ENCODE results near the gene SLC5A3. TPM values are rescaled to one million over a fixed set of nuclear protein-coding genes. Genes with fewer than 3 reads are reported as not detected.

Gene SLC5A3
- total and polyA plus RNA-seq, 2 of the 8 experiments (the other 6 are each of a cell fraction or from before 2014, with no cell fraction given): 4.0 to 19.4 TPM

DNA sequence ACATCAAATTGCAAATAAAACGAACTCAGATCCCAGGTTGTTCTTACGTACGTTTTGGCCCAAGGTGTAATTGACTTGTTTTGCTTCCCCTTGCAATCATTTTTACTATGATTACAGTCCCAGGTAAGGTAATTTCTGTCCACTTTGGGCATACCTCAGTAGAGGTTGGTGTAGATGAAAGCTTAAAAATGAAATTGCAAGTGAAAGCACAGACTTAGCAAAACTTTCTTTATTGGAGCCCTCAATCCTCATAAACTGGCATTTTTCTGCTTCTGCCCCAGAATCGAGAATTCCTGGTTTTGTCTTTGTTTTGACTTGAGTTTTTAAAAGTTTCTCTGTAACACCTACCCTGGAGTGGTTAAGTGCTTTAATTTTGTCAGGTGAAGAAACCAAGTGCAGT, 9.4 kb downstream of the SLC5A3 start:
- Histone ChIP-seq H2AK5ac (ENCODE audit: low read depth, low read length) (no peak overlapping the region), H2BK20ac (ENCODE audit: low read length) (no peak overlapping the region), H2BK12ac (ENCODE audit: low read depth, low read length) (no peak overlapping the region), H3K9ac (replicated peaks in 1 of 4; ENCODE audit: extremely low read depth in 1 of 4, low read depth in 3 of 4, low read length in 3 of 4) (no peak overlapping the region), H3K4me2 (ENCODE audit: insufficient read depth in 1 of 2, low read depth in 2 of 2, low read length in 2 of 2) (no peak overlapping the region), H2BK5ac (ENCODE audit: low read depth, low read length) (no peak overlapping the region), H3K23me2 (ENCODE audit: low read depth, low read length) (no peaks in the 10 kb centered on the region), H3K4me1 (replicated peaks in 1 of 4; ENCODE audit: control insufficient read depth in 3 of 4, insufficient read depth in 4 of 4, low read length in 3 of 4) (peaks cover 2 to 15% (median 8%) of the 10 kb centered on the region in 4 experiments; a peak in 6 of 7 replicates), H3K79me2 (ENCODE audit: control insufficient read depth in 1 of 2, insufficient read depth in 2 of 2, low read length in 2 of 2) (peaks cover 11 to 99% of the 10 kb centered on the region in 2 experiments), H3K9me3 (ENCODE audit: insufficient read depth in 2 of 2, low read depth in 1 of 2, low read length in 1 of 2) (no peaks in the 10 kb centered on the region), H4K20me1 (replicated peaks in 1 of 2; ENCODE audit: control insufficient read depth in 1 of 2, insufficient read depth in 2 of 2, low read length in 2 of 2) (peaks cover 12 to 31% of the 10 kb centered on the region in 2 experiments), H3K4ac (replicated peaks; ENCODE audit: insufficient read length, low read depth, low read length) (no peak overlapping the region), H3K56ac (replicated peaks; ENCODE audit: insufficient read length, low read depth, low read length) (no peak overlapping the region), H3K18ac (ENCODE audit: extremely low read depth, low read length) (no peak overlapping the region), H3K23ac (ENCODE audit: insufficient read length) (no peak overlapping the region), H3K4me3 (ENCODE audit: extremely low read depth in 1 of 4, insufficient read depth in 2 of 4, low read depth in 3 of 4, low read length in 4 of 4) (no peak overlapping the region), H3K79me1 (ENCODE audit: low read depth, low read length) (peaks cover 10% of the 10 kb centered on the region), H2AFZ (ENCODE audit: low read length) (no peak overlapping the region), H3K36me3 (ENCODE audit: control insufficient read depth in 2 of 4, insufficient read depth in 4 of 4, low read length in 3 of 4) (peaks cover 0 to 4% (median under 1%) of the 10 kb centered on the region in 4 experiments; a peak in 2 of 8 replicates), H3K27me3 (replicated peaks in 1 of 4; ENCODE audit: control insufficient read depth in 3 of 4, extremely low read depth in 1 of 4, insufficient read depth in 3 of 4, low read length in 3 of 4) (no peaks in the 10 kb centered on the region), H4K91ac (replicated peaks; ENCODE audit: insufficient read length, low read length) (no peak overlapping the region), H3K27ac (ENCODE audit: low read depth, low read length) (no peak overlapping the region), H2BK120ac (replicated peaks; ENCODE audit: low read depth, low read length) (no peak overlapping the region), H3K14ac (ENCODE audit: insufficient read length) (no peak overlapping the region), H2BK15ac (ENCODE audit: low read length) (no peak overlapping the region), H4K8ac (ENCODE audit: extremely low read depth, insufficient read depth, low read length) (no peak overlapping the region), H4K5ac (ENCODE audit: insufficient read length, low read depth, low read length) (no peak overlapping the region)
- ChIA-PET CTCF (ENCODE audit: partially characterized antibody) (interaction anchor here (4.1 kb wide), 1 partner anchor 159 kb away, joined by 14 read pairs; no protein-coding TSS in a partner anchor), POLR2A (ENCODE audit: partially characterized antibody) (interaction anchor here (1.2 to 1.5 kb wide), 2 partner anchors 8 to 10 kb away, joined by 4 read pairs; partner anchors contain the start of genes MRPS6 and SLC5A3)
- FAIRE-seq (no peak), DNase-seq (ENCODE audit: low read depth in 1 of 2, low spot score in 2 of 2) (no peak)
- WGBS, 2 experiments (ENCODE audit: extremely low coverage in 1 of 2, insufficient coverage in 1 of 2, insufficient read length in 1 of 2, insufficient replicate concordance in 2 of 2, low coverage in 1 of 2, low lambda C conversion rate in 2 of 2, missing lambda C conversion rate in 1 of 2): 88% methylated on average over 4 of the region's 4 CpGs; no CpG with 5 or more reads in 1 of the 2 experiments
- TF ChIP-seq BCL11A (IDR thresholded peaks at IDR 0.05; ENCODE audit: low read depth in 2 of 2, low read length in 2 of 2) (no peak), EZH2 (IDR thresholded peaks at IDR 0.05; ENCODE audit: low read depth, low read length, severe bottlenecking) (no peak), CBX5 (IDR thresholded peaks at IDR 0.05; ENCODE audit: low read depth, low read length) (no peak), GTF2F1 (IDR thresholded peaks at IDR 0.05; ENCODE audit: borderline replicate concordance, low read depth, low read length) (no peak), CREB1 (IDR thresholded peaks at IDR 0.05) (no peak), TAF7 (optimal IDR thresholded peaks at IDR 0.05; ENCODE audit: borderline replicate concordance, low read depth, low read length) (no peak), ASH2L (IDR thresholded peaks at IDR 0.05; ENCODE audit: low read length) (no peak), TBP (IDR thresholded peaks at IDR 0.05; ENCODE audit: low read depth, low read length) (no peak), TEAD4 (IDR thresholded peaks at IDR 0.05; ENCODE audit: low read depth, low read length) (no peak), NRF1 (IDR thresholded peaks at IDR 0.05; ENCODE audit: low read depth, low read length) (no peak), CTBP2 (IDR thresholded peaks at IDR 0.05; ENCODE audit: borderline replicate concordance, insufficient read depth, insufficient read length, low read length) (no peak), HDAC6 (IDR thresholded peaks at IDR 0.05; ENCODE audit: low read depth, low read length) (no peak), PHF8 (conservative IDR thresholded peaks at IDR 0.05; ENCODE audit: low read depth, low read length) (no peak), SP1 (IDR thresholded peaks at IDR 0.05; ENCODE audit: low read depth, low read length) (no peak)
